ENCODE measurements around the gene OR2T3. TPM values are rescaled to one million over a fixed set of nuclear protein-coding genes. Genes with fewer than 3 reads are reported as not detected.
"Not testable (repeated sequence)": the region's sequence is repeated elsewhere in the genome, so short reads cannot be mapped to it uniquely, and the experiment has no call there.

Gene OR2T3
- total RNA-seq, 2 experiments from 2014 or later = not detected

DNA sequence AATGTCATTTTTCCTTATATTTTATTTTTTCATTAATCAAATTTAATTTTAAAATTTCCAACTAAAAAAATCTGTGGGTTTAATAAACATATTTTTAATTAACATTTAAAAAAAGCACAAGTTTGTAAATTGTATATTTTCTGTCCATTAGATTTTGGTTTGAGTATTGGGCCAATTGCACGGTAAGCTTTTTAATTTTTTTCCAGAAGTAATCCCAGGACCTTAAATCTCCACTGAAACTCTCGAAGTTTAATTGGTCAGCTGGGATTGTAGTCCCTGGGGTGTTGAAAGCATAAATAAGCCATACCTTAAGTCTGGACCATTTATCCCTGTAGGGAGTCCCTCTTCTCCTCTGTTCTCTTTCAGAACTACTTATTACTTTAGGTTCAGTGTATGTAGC lies 34.6 kb downstream of the OR2T3 start, which contains the start of gene OR2G6:
OR2G6 (plus strand) TSS at position 301 of the 400 bp plus-strand sequence. CDS start 13,574 bp downstream, outside the sequence.
- H3K27ac Mint-ChIP-seq; H3K27me3 Mint-ChIP-seq; H3K4me1 Mint-ChIP-seq; CTCF ChIA-PET; DNase-seq; H3K4me3 Mint-ChIP-seq; POLR2A ChIA-PET; H3K9me3 Mint-ChIP-seq; H3K36me3 Mint-ChIP-seq (ENCODE audit: low read depth): not testable (repeated sequence)

DNA sequence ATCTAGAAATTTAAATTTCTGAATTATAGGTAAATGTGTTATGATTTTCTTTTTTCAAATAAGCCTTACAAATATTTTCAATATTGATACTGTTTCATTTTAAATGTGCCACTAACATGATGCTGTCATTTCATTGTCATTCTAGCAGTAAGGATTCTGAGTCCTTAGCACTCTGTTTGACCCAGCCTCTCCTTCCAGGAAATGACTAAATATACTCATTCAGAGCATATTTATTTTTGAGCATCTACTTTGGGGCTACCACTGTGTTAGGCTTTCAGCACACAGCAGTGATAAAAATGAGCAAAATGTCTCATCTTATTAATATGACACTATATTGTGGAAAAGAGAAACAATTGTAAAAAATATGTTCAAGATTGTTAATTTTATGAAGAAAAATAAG lies 37.1 kb downstream of the OR2T3 start:
- DNase-seq; H3K36me3 Mint-ChIP-seq (ENCODE audit: low read depth); H3K9me3 Mint-ChIP-seq; H3K27me3 Mint-ChIP-seq; POLR2A ChIA-PET; H3K4me3 Mint-ChIP-seq; H3K4me1 Mint-ChIP-seq; CTCF ChIA-PET; H3K27ac Mint-ChIP-seq: not testable (repeated sequence)

DNA sequence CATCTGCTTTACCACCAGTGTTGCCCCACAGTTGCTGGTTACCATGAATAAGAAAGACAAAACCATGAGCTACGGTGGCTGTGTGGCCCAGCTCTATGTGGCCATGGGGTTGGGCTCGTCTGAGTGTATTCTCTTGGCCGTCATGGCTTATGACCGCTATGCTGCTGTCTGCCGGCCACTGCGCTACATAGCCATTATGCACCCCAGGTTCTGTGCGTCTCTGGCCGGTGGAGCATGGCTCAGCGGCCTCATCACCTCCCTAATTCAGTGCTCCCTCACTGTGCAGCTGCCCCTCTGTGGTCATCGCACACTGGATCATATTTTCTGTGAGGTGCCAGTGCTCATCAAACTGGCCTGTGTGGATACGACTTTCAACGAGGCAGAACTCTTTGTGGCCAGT lies 48.7 kb downstream of the OR2T3 start:
- CTCF ChIA-PET = no interaction called here
- Mint-ChIP-seq H3K27me3 (no peaks in the 10 kb centered on the region), H3K36me3 (ENCODE audit: low read depth) (no peaks in the 10 kb centered on the region), H3K9me3 (no peaks in the 10 kb centered on the region), H3K4me3 (no peak overlapping the region), H3K27ac (no peak overlapping the region), H3K4me1 (no peaks in the 10 kb centered on the region)
- DNase-seq = no peak
- POLR2A ChIA-PET = no interaction called here

Other genes with a start within 250 kb of the OR2T3 start
- not detected for gene OR2M4, start 241.9 kb upstream of the OR2T3 start, total RNA-seq
- gene OR2T33, start 195.4 kb upstream of the OR2T3 start, total RNA-seq = not detected
- gene OR2T12, start 169.9 kb upstream of the OR2T3 start, total RNA-seq = not detected
- not detected for gene OR2M7, start 148.8 kb upstream of the OR2T3 start, total RNA-seq
- gene OR14C36, start 124.6 kb upstream of the OR2T3 start, total RNA-seq = not detected
- gene OR2T4, start 111.7 kb upstream of the OR2T3 start, total RNA-seq = not detected
- not detected for gene OR2T6, start 97.6 kb upstream of the OR2T3 start, total RNA-seq
- not detected for gene OR2T1, start 70.3 kb upstream of the OR2T3 start, total RNA-seq
- not detected for gene OR2T2, start 27.7 kb upstream of the OR2T3 start, total RNA-seq
- not detected for gene OR2T5, start 15.2 kb downstream of the OR2T3 start, total RNA-seq
- gene OR2G6, start 34.7 kb downstream of the OR2T3 start, total RNA-seq = not detected
- not detected for gene OR2T29, start 89.4 kb downstream of the OR2T3 start, total RNA-seq
- gene OR2T34, start 101.4 kb downstream of the OR2T3 start, total RNA-seq = not detected
- not detected for gene OR2T10, start 124.3 kb downstream of the OR2T3 start, total RNA-seq
- gene OR2T11, start 161.7 kb downstream of the OR2T3 start, total RNA-seq = not detected
- not detected for gene OR2T35, start 171.9 kb downstream of the OR2T3 start, total RNA-seq
- gene OR2T27, start 182.2 kb downstream of the OR2T3 start, total RNA-seq = not detected
- not detected for gene OR14I1, start 229.4 kb downstream of the OR2T3 start, total RNA-seq